HG03469 (cell line): Measurements from ENCODE around the gene IKBKG.
"Not testable (repeated sequence)": the region's sequence is repeated elsewhere in the genome, so short reads cannot be mapped to it uniquely, and the experiment has no call there.

Experiments used
- ATAC-seq: cut with Tn5 transposase; IDR thresholded peaks from one replicate; pipeline ENCODE4 v1.9.1; 2021; ENCODE audit warnings: mild to moderate bottlenecking, moderate library complexity, moderate number of reproducible peaks; ENCODE audit not compliant: unreplicated experiment

Gene IKBKG

DNA sequence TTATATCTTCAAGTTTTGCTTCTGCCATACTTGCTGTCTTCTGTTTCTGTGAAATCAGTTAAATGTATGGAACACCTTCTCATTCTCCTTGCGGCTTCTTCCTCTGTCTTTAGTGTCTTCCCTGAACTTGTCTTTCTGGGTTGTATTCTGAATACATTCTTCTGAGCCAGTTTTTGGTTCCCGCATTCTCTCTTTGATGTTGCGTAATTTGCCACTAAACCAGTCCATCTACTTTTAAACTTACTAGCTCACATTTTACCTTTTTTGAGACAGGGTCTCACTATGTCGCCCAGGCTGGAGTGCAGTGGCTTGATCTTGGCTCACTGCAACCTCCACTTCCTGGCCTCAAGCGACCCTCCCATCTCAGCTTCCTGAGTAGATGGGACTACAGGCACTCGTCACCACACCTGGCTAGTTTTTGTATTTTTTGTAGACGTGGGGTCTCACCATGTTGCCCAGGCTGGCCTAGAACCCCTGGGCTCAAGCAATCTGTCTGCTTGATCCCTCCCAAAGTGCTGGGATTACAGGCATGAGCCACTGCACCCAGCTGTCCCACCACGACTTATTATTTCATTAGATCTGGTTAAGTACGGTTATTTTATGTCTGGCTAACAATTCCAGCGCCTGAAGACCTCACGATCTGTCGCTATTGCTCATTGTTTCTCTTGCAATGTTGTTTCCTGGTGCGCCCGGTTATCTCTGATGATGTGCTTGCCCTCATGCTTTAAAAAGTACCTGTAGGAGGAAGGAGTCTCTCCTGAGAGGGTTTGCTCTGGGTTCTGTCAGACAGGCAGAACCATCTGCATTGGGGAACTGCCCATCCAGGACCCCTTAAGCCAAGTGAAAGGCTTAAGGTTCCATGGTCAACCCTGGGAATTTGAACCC, 21.6 kb upstream of the IKBKG start:
- ATAC-seq = no peak

DNA sequence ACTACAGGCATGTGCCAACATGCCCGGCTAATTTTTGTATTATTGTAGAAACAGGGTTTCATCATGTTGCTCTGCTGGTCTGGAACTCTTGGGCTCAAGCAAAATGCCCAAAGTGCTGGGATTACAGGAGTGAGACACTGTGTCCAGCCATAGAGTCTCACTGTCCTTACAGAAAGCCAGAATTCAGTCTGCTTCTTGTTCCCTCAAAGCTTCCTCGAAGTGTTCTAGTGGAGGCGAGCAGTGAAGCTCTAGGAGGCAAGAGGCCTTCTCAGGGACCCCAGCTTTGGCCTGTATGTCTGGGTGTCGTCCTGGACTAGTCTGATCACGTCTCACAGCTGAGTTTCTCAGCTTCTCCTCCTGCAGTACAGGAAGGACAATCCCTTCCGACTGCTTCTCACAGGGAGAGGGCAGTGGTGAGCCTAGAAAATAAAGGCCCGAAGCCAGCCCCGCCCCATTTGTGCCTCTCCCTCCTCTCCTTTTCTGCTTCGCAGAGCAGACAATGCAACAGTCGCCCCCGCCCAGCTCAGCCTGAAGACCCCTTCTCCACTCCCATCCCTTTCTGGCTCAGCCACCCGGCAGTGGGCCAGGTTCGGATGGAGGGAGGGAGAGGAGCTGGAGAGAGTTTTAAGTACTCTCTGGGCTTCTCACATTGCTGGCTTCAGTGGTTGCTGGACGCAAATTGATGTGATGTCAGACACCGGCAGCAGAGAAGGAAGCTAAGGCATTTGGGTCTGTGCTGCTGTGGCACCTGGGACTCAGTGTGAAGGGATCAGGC, 20.3 kb upstream of the IKBKG start:
- ATAC-seq = no peak

DNA sequence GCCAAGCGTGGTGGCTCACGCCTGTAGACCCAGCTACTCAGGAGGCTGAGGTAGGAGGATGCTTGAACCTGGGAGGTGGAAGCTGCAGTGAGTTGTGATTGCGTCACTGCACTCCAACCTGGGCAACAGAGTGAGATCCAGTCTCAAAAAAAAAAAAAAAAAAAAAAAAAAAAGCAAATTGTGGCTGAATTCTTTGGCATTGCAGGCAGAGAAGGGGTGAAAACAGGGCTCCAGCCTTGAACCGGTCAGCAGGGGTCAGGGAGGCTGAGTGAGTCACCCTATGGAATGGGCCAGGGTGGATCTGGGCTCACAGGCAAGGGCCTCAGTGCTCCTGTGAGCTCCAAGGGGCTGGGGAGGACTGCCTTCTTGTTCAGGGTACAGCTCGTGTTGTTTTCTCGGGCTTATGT, 18.2 kb upstream of the IKBKG start:
- ATAC-seq = no peak

DNA sequence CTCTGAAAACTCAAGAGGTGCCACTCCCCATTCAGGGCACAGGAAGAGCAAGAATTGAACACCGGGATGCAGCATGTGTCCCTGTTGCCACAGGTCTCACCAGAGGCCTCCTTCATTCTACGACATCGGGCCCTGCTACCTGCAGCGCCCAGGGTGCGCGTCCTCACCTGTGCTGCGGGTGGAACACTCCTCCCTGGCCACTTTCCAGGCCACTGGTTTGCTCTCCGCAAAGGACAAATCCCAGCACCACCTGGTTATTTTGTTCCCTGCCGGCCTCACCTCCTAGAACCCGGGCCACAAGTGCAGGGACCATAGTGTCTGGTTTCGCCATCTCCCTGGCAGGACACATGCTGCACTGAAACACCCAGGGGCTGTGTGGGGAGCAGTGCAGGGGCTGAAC, 17.1 kb upstream of the IKBKG start:
- no peak for ATAC-seq

DNA sequence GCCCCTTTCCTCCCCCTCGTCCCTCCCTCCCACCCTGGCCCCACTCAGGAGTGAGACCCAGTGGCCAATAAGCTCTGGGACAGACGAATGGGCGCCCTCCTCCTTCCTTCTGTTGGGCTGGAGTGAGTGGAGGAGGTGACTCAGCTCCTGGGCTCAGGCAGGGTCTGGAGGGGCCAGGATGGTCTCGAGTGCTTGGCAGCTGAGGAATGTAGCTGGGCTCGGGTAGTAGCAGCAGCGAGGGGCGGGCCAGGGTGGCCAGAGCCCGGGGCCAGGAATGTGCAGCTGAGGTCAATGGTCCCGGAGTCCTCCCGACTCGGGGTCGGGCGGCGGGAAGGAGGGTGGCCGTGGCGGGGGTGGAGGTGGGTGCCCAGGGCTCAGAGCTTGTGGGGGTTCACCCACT, 15.8 kb upstream of the IKBKG start:
- no peak for ATAC-seq

DNA sequence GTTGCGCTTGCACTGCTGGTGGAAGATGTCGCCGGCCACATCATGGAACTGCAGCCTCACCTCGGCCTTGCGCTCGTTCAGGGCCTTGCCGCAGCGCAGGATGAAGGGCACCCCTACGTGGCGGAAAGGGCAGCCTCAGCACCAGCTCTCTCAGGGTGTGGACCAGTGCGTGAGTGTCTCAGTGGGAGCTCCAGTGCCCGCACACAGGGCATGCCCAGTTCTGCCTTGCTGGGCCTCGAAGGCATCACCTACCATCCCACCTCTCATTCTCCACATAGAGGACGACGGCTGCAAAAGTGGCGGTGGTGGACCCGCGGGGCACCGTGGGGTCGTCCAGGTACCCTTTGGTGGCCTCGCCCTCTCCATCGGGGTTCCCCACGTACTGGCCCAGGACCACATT, 14.7 kb upstream of the IKBKG start:
- no peak for ATAC-seq

DNA sequence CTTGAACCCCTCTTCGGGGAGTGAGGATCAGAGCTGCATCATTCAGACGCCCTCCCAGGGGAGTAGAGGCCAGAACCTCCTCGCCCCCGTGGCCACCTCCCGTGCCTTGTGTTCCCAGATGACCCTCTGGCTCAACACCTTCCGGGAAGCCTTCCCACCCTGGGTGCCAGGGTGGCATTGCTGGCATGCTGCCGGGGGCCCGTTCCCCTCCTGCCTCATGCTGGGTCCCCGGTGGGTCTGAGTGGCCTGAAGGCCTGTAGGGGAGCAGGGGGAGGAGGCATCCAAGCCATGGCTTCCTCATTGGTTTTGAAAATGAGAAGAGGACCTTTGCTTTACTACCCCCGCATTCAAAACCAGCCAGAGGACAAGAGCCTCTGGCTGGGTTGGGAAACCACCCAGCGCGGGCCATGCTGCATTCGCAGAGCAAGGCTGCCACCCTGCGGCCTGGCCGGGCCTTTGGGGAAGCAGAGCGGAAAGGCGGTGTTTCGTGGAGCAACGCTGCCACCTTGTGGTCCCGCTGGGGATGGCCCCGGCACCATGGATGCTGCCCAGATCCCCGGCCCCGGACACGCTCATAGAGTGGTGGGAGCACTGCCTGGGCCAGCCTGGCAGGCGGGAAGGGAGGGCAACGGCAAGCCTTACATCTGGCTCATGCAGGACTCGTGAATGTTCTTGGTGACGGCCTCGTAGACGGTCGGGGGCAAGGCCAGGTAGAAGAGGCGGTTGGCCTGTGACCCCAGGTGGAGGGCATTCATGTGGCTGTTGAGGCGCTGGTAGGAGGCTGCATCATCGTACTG, 12.7 kb upstream of the IKBKG start:
- peak; percentile 82 for ATAC-seq

DNA sequence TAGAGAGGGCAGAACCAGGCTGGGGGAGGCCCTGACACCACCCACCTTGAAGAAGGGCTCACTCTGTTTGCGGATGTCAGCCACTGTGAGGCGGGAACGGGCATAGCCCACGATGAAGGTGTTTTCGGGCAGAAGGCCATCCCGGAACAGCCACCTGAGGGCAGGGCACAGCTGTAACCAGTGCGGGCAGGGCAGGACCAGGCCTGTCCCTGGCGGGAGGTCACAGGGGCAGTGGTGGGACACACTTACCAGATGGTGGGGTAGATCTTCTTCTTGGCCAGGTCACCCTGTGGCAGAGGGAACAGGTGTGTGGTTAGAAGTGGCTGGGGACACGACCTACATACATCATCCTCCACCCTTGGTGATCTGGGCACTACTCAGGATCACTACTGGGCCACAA, 11.5 kb upstream of the IKBKG start:
- no peak for ATAC-seq

DNA sequence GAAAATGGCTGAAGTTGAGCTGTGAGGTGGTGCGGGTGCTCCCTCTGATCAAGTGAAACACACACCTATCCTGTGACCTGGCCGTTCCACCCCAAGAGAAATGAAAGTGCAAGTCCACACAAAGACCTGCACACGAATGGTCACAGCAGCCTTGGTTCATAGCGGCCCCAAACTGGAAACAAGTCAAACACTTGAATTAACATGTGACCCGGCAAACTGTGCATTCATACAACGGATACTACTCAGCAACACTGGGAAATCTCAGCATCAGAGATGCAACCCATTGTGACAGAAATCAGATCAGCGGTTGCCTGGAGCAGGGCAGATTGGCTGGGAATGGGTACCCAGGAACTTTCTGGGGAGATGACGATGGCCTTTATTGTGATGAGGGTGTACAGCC, 8.3 kb upstream of the IKBKG start:
- ATAC-seq = no peak

DNA sequence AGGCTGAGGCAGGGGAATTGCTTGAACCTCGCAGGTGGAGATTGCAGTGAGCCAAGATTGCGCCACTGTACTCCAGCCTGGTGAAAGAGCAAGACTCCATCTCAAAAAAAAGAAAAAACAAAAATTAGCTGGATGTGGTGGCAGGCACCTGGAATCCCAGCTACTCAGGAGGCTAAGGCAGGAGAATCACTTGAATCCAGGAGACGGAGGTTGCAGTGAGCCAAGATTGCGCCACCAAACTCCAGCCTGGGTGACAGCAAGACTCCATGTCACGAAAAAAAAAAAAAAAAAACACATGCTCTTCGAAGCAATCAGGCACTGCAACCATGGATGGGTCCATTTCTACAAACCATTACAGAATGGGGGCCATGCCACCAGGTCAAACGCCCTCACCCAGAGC, 7.1 kb upstream of the IKBKG start:
- ATAC-seq = not testable (repeated sequence)

DNA sequence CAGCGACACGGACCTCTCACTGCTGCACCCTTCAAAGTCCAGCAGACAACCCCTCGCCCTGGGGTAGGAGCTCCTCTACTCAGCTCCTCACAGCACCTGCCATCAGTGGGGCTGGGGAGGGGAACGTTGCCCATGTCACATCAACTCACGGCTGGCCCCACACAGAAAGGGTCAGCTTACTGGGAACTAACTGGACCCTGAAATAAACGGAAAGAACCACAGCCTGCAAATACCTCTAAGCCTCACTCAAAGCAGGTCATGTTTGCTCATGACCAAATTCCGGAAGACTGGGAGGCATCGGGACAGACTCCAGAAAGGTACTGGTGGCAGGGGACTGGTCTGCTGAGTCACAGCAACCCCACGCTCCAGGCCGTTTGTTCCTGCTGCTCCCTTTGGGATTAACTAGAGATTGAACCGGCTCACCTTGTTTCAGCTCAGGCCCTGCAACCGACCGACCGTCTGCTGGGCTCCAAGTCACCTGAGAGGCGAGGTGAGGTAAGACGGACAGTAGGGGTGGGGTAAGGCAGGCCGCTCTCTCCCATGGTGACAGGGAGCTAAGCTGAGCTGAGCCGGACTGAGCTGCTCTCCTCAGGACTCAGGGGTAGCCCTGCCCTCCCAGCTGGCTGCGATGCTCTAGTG, 6.4 kb upstream of the IKBKG start:
- no peak for ATAC-seq

DNA sequence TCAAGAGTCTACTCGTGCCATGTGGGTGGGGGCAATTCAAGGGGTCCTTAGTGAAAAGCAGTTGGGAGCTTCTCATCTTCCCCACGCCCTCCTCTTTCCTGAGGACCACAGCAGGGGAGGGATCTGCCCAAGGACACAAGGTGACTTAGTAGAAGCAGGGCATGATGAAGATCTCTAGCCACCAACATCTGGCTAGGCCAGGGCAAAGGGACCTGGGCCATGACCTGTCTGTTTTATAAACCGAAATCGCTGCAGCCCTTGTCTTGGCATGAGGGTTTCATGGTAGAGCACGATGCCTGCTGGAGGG, 5.9 kb upstream of the IKBKG start:
- no peak for ATAC-seq

DNA sequence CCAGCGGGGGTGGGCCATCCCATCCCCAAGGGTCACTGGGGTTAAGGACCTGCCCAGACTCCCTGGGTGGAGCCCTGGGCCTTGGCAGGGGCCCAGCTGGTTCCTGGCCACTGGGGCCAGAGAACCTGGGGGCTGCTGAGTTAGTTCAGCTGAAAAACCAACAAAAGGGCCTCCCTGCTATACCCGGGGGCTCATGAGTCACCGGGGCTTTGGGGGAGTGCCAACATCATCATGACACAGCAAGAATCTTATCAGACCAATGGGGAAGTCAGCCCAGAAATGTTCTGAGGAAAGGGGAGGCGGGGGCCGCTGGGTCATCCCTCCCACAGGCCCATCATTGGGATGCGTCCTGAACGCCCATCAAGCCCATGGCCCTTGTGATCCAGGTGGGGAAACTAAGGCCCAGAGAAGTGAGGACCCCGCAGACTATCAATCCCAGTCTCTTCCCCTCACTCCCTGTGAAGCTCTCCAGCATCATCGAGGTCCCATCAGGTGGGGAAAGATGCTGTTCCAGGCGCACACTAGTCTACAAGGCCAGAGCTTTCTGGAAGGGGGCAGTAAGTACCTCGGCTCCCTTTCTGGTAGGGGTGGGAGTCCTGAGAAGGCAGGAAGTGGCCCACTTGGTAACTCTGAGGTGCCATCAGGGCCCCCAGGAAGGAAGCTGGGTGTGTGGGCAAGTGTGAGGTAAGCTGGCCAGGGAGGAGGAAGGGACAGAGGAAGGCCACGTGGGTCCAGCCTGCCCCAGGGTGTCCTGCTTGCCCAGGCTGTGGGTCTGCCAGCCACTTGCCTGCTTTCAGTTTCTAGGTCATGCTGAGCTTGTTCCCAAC, 5.3 kb upstream of the IKBKG start:
- no peak for ATAC-seq

DNA sequence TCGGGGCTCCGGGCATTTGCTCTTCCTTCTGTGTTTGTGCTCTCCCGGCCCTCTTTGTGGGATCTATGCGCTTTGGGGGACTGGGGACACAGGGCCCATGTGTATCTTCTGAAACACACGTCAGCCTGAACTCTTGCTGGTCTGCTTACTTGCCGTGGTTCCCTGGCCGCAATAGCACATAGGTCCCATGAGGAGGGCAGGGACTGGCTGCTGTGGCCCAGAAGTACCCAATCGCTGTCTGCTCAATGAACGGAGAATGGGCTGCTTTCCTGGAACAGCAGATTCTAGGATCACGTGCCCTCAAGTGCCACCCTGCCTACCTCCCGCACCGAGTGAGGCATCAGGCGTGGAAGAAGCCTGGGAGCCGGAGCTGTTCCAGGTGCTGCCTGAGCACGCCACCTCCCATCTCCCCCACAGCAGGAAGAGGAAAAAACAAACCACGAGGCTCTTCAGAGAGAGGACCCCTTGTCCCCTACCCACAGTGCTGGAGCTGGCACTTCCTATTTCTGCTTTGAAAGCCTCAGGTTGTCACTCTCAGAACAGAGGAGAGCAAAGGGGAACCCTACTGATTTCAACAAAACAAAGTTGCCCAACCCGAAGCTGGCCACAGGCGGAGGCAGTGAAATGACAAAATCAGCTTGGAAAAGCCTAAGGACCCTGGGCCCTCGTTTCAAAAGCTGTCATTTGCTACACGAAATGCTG, 4.5 kb upstream of the IKBKG start:
- no peak for ATAC-seq

DNA sequence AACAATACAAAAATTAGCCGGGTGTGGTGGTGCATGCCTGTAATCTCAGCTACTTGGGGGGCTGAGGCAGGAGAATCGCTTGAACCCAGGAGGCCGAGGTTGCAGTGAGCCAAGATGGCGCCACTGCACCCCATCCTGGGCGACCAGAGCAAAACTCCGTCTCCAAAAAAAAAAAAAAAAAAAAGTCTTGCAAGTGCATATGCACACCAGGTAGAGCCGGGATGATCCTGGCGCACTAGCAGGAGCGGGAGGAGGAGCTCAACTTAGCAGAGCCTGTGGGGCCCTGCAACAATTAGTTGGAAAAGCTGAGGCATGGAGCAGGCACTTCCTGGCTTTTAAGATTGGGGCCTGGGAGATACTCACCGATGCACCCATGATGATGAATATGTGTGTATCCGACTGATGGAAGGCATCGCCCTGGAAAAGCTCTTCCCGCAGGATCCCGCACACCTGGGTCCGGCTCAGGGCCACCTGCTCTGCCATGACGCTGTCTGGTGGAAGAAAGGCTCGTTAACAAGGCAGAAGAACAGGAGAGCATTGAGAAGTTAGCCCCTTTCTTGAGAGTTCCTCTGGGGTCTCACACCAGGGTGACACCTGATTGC, 1.6 kb upstream of the IKBKG start:
- ATAC-seq = no peak

DNA sequence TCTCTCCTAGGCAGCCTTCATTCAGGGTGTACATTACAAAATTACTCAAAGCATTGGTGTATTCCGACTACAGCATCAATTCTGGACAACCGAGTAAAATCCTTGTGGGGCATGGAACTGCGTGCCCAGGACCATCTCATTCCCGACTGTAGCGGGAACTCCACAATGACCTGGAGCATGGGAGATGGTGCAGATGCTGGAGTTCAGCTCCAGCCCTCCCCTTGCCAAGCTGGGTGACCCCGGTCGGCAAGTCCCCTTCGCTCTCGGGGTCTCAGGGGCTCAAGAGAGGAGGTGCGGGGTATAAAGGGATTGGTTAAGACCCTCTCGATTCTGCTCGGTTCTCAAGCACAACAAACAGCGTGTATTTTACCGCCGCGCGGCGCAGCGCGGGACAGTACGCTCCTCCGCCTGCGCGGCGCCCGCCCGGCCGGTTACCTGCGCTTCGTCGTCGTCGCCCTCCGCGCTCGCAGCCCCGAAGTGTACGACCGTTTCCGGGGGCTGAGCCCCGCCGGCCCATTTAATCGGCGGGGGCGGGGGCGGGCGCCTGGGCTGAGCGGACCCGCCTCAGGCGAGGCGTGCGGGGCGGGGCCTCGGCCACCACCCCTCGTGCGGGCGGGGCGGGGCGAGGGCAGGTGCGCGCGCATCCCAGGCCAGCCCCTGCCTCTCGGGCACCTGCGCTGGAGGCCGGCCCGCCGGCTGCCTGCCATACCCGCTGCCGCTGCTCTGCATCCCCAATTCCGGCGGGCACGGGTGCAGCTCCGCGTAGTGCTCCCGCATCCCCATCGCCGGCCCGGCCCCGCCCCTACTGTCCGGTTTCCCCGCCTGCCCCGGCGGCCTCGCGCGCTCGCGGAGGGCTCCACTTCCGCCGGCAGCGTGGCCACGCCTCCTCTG, 821 bp upstream of the IKBKG start, which contains the start of gene G6PD:
TSS of gene G6PD (minus strand) at position 493 of the 891 bp plus-strand sequence. CDS start 691 bp downstream, outside the sequence.
- peak; percentile 26 for ATAC-seq

DNA sequence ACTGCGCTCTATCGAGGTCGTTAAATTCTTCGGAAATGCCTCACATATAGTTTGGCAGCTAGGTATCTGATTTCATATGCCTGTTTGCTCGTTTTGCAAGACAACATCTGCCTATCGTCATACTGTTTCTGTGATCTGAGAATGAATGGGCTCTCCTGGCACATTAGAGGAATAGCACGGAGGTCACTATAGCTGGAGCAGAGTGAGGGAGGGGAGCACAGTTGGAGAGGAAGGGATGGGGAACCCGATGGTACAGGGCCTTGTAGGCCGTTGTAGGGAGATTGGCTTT, 552 bp downstream of the IKBKG start:
- ATAC-seq = no peak

DNA sequence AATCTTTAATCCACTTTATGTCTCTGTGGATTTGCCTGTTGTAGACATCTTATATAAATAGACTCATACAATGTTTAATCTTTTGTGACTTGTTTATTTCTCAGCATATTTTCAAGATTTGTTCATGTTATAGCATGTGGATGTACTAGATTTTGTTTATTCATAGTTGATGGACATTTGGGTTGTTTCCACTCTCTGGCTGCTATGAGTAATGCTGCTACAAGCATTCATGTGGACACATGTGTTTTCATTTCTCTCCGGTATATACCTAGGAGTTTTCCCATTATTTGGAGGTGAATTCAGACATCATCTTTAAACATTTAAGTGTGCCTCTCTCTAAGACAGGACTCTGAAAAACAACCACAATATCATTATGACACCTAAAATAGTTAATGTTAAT, 2.3 kb downstream of the IKBKG start:
- no peak for ATAC-seq
